IMR-90 (cell line): Measurements from ENCODE around the gene FAM174B. TPM values are rescaled to one million over a fixed set of nuclear protein-coding genes. Genes with fewer than 3 reads are reported as not detected.
A peak's percentile ranks its signal among the peaks of the same experiment; 100 is the strongest.

Experiments used
- ATAC-seq: fragments of 200-7000 bp; cut with Tn5 transposase; 2 replicates; pipeline ENCODE4 v1.9.1; 2020; ENCODE audit warnings: low read depth, mild to moderate bottlenecking, moderate library complexity
- BruUV-seq: library from RNA; stranded (reverse); fragments of 400-500 nt; replicated peaks from 2 replicates; lab custom pipeline; 2021; lab: Mats Ljungman, UMichigan
- CTCF ChIA-PET: fragments of 300-600 bp; formaldehyde crosslinking; extraction: SDS; loops from one replicate; lab custom pipeline; 2021; ENCODE audit warnings: antibody characterized with exemption; lab: Yijun Ruan, JAX
- POLR2A ChIA-PET: fragments of 300-600 bp; sonication (Branson Sonifier 250); formaldehyde crosslinking; loops from one replicate; lab custom pipeline; 2022; ENCODE audit warnings: antibody characterized with exemption; ENCODE audit not compliant: unreplicated experiment; lab: Charles Lee
- DNase-seq: peaks from one replicate; pipeline ENCODE4 v3.0.0; 2013
- H2AFZ ChIP-seq: replicated peaks from 2 replicates; pipeline ENCODE3; 2013; ENCODE audit warnings: low read length, mild to moderate bottlenecking; ENCODE audit not compliant: poor library complexity
- H2AK5ac ChIP-seq: 2 replicates; pipeline ENCODE4 v1.6.1; 2013; ENCODE audit warnings: low read depth, low read length, inconsistent platforms
- H2AK9ac ChIP-seq: replicated peaks from 2 replicates; pipeline ENCODE3; 2013; ENCODE audit warnings: mild to moderate bottlenecking, low read depth, low read length, moderate library complexity; ENCODE audit not compliant: poor library complexity
- H2BK120ac ChIP-seq: 2 replicates; pipeline ENCODE4 v1.6.1; 2013; ENCODE audit warnings: low read depth, low read length, inconsistent platforms
- H2BK15ac ChIP-seq: 3 replicates; pipeline ENCODE4 v1.6.1; 2013; ENCODE audit warnings: low read depth, low read length, inconsistent platforms
- H2BK20ac ChIP-seq: 2 replicates; pipeline ENCODE4 v1.6.1; 2013; ENCODE audit warnings: low read depth, mild to moderate bottlenecking, inconsistent platforms, low read length, moderate library complexity
- H2BK5ac ChIP-seq: 2 replicates; pipeline ENCODE4 v1.6.1; 2013; ENCODE audit warnings: mild to moderate bottlenecking, low read depth, low read length, inconsistent platforms; ENCODE audit not compliant: poor library complexity, severe bottlenecking
- H3K14ac ChIP-seq: replicated peaks from 2 replicates; pipeline ENCODE4 v1.6.1; 2013; ENCODE audit warnings: low read depth, low read length, inconsistent platforms
- H3K18ac ChIP-seq: 2 replicates; pipeline ENCODE4 v1.6.1; 2013; ENCODE audit warnings: low read depth, low read length, control low read depth
- H3K23ac ChIP-seq: 2 replicates; pipeline ENCODE4 v1.6.1; 2013; ENCODE audit warnings: low read depth, low read length, inconsistent platforms
- H3K27ac ChIP-seq: 2 replicates; pipeline ENCODE4 v1.5.1; 2013; ENCODE audit warnings: mild to moderate bottlenecking, control low read depth, low read length; ENCODE audit not compliant: insufficient read depth
- H3K27me3 ChIP-seq: 2 replicates; pipeline ENCODE4 v1.6.1; 2013; ENCODE audit warnings: low read length; ENCODE audit not compliant: control insufficient read depth, insufficient read depth
- H3K36me3 ChIP-seq: 2 replicates; pipeline ENCODE4 v1.6.1; 2013; ENCODE audit warnings: low read length, mixed read lengths; ENCODE audit not compliant: control insufficient read depth, insufficient read depth
- H3K4ac ChIP-seq: 2 replicates; pipeline ENCODE4 v1.6.1; 2013; ENCODE audit warnings: low read depth, low read length, inconsistent platforms
- H3K4me1 ChIP-seq: 2 replicates; pipeline ENCODE4 v1.6.1; 2013; ENCODE audit warnings: low read length, mixed read lengths; ENCODE audit not compliant: control insufficient read depth, insufficient read depth
- H3K4me2 ChIP-seq: 2 replicates; pipeline ENCODE4 v1.6.1; 2013; ENCODE audit warnings: low read depth, mild to moderate bottlenecking, control low read depth, low read length, moderate library complexity
- H3K4me3 ChIP-seq: 2 replicates; pipeline ENCODE4 v1.5.1; 2013; ENCODE audit warnings: low read depth, mild to moderate bottlenecking, control low read depth, low read length, moderate library complexity; ENCODE audit not compliant: insufficient read depth
- H3K56ac ChIP-seq: 2 replicates; pipeline ENCODE4 v1.6.1; 2013; ENCODE audit warnings: low read length, inconsistent platforms; ENCODE audit not compliant: insufficient read depth; ENCODE audit errors: extremely low read depth
- H3K79me1 ChIP-seq, 2 experiments: 2 replicates each; pipeline ENCODE4 v1.6.1; 2013; ENCODE audit warnings: low read length in 2 of 2, inconsistent platforms in 1 of 2, low read depth in 1 of 2
- H3K9ac ChIP-seq: 2 replicates; pipeline ENCODE4 v1.6.1; 2013; ENCODE audit warnings: low read depth, low read length, control low read depth
- H3K9me1 ChIP-seq: 2 replicates; pipeline ENCODE4 v1.6.1; 2013; ENCODE audit warnings: low read length, inconsistent platforms; ENCODE audit not compliant: insufficient read depth
- H3K9me3 ChIP-seq: 2 replicates; pipeline ENCODE4 v1.6.1; 2013; ENCODE audit warnings: low read length; ENCODE audit not compliant: control insufficient read depth, insufficient read depth
- H4K20me1 ChIP-seq: 2 replicates; pipeline ENCODE4 v1.6.1; 2013; ENCODE audit warnings: low read length, inconsistent platforms; ENCODE audit not compliant: insufficient read depth
- H4K5ac ChIP-seq: 2 replicates; pipeline ENCODE4 v1.6.1; 2013; ENCODE audit warnings: mild to moderate bottlenecking, low read depth, low read length, control low read depth
- H4K8ac ChIP-seq, 2 experiments: 2 replicates each; pipeline ENCODE4 v1.6.1; 2013; ENCODE audit warnings: low read depth in 2 of 2, low read length in 2 of 2, control low read depth in 1 of 2, inconsistent platforms in 1 of 2
- H4K91ac ChIP-seq: 2 replicates; pipeline ENCODE4 v1.6.1; 2013; ENCODE audit warnings: low read depth, low read length, inconsistent platforms; ENCODE audit not compliant: insufficient read depth
- BHLHE40 ChIP-seq: fragments of 150-350 bp; IDR thresholded peaks from 2 replicates; pipeline ENCODE4 v1.6.1; 2016; ENCODE audit warnings: mild to moderate bottlenecking, low read depth, low read length
- CEBPB ChIP-seq: IDR thresholded peaks from 2 replicates; pipeline ENCODE4 v1.6.1; 2012; ENCODE audit warnings: low read depth, low read length, improper control_type of control experiment
- CHD1 ChIP-seq: IDR thresholded peaks from 2 replicates; pipeline ENCODE4 v1.6.1; 2012; ENCODE audit warnings: low read depth, low read length, improper control_type of control experiment
- FOS ChIP-seq: fragments of 150-350 bp; IDR thresholded peaks from 2 replicates; pipeline ENCODE4 v1.6.1; 2016; ENCODE audit warnings: low read depth, low read length
- MAFK ChIP-seq: IDR thresholded peaks from 2 replicates; pipeline ENCODE4 v1.6.1; 2012; ENCODE audit warnings: low read depth, low read length, improper control_type of control experiment
- MAZ ChIP-seq: IDR thresholded peaks from 2 replicates; pipeline ENCODE4 v1.6.1; 2012; ENCODE audit warnings: low read depth, mild to moderate bottlenecking, low read length, improper control_type of control experiment, moderate library complexity, borderline replicate concordance
- MXI1 ChIP-seq: IDR thresholded peaks from 2 replicates; pipeline ENCODE4 v1.6.1; 2012; ENCODE audit warnings: low read depth, mild to moderate bottlenecking, low read length, moderate library complexity, borderline replicate concordance
- NFE2L2 ChIP-seq: fragments of 150-350 bp; IDR thresholded peaks from 2 replicates; pipeline ENCODE4 v1.6.1; 2016; ENCODE audit warnings: low read depth, mild to moderate bottlenecking, low read length
- POLR2A ChIP-seq: IDR thresholded peaks from 2 replicates; pipeline ENCODE4 v1.6.1; 2012; ENCODE audit warnings: mild to moderate bottlenecking, low read depth, low read length
- RAD21 ChIP-seq: IDR thresholded peaks from 2 replicates; pipeline ENCODE4 v1.6.1; 2012; ENCODE audit warnings: low read length, improper control_type of control experiment
- RCOR1 ChIP-seq: IDR thresholded peaks from 2 replicates; pipeline ENCODE4 v1.6.1; 2012; ENCODE audit warnings: mild to moderate bottlenecking, low read length, improper control_type of control experiment; ENCODE audit not compliant: insufficient replicate concordance
- RFX5 ChIP-seq: IDR thresholded peaks from 2 replicates; pipeline ENCODE4 v1.8.0; 2012; ENCODE audit warnings: low read depth, mild to moderate bottlenecking, low read length, moderate library complexity
- SMC3 ChIP-seq: fragments of 150-350 bp; IDR thresholded peaks from 2 replicates; pipeline ENCODE4 v1.6.1; 2016; ENCODE audit warnings: low read depth, mild to moderate bottlenecking, antibody characterized with exemption, low read length, moderate library complexity
- WGBS, 2 experiments: methylation state at CpG; one replicate each; pipeline versions ENCODE4 v1.1.5 to v1.1.7; 2013; ENCODE audit warnings: missing lambda C conversion rate in 2 of 2; ENCODE audit not compliant: insufficient read length in 1 of 2; ENCODE audit errors: extremely low coverage in 2 of 2; 5-methylcytosine and 5-hydroxymethylcytosine counted together
- dilution Hi-C: fragments of 300-500 bp; cut with HindIII; formaldehyde crosslinking; loops from one replicate; pipeline ENCODE4 v1.14.3; 2018; ENCODE audit warnings: low sequenced_read_pairs; ENCODE audit not compliant: unreplicated experiment
- in situ Hi-C: fragments of 300-500 bp; cut with MboI; formaldehyde crosslinking; loops from 3 replicates; pipeline ENCODE4 v1.14.3; 2019; ENCODE audit warnings: low sequenced_read_pairs, inconsistent platforms, mixed read lengths
- intact Hi-C: fragments of 100-400 bp; cut with micrococcal nuclease; formaldehyde crosslinking; loops from 2 replicates; pipeline ENCODE4 v1.10.0; 2022
- polyA plus RNA-seq, 3 experiments: library from polyadenylated mRNA; depleted of rRNA; stranded (reverse); fragments of >200 nt; gene quantifications; 2 replicates each; pipeline ENCODE4 v1.2.3, GENCODE V29; 2012; ENCODE audit warnings: low replicate concordance in 1 of 3
- total RNA-seq: library from RNA; depleted of rRNA; stranded (reverse); fragments of >200 nt; gene quantifications from 2 replicates; pipeline ENCODE4 v1.2.3, GENCODE V29; 2012
- TF ChIP-seq, protein P1 (sequence below): fragments of 150-350 bp; IDR thresholded peaks from 2 replicates; pipeline ENCODE4 v1.6.1; 2017; ENCODE audit warnings: mild to moderate bottlenecking, antibody characterized with exemption, low read length, low read depth
- TF ChIP-seq, protein P2 (sequence below): conservative IDR thresholded peaks from 2 replicates; pipeline ENCODE4 v1.5.1; 2012; ENCODE audit warnings: mild to moderate bottlenecking, low read depth, low read length, improper control_type of control experiment
- TF ChIP-seq, protein P3 (sequence below): fragments of 150-350 bp; IDR thresholded peaks from 2 replicates; pipeline ENCODE4 v1.6.1; 2016; ENCODE audit warnings: low read depth, mild to moderate bottlenecking, low read length, moderate library complexity, borderline replicate concordance

Gene FAM174B
- total and polyA plus RNA-seq, 2 of the 4 experiments (the other 2 are of a cell fraction), result 0.18 to 0.56 TPM

DNA sequence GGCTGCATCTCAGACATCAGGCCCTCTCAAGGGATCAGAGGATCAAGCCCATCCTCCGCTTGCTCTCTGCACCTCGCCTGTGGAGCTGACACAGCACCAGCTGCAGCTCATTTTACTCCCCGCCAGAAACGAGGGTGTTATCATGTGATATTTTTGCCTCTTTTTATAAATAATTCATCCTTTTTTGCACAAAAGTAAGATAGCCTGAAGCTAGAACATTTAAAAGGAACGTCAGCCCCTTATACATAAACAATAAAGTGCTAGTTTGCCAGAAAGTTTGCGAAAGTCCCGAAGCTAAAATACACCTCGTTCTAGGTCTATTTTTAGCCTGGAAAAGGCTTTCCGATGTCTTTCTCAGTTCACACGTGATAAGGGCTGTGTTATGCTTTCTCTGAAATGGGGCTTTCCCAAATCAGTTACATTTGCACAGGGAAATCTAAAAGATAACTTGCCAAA, 9.6 kb upstream of the FAM174B start:
- DNase-seq (peak; percentile 69), ATAC-seq (peak; percentile 51)
- Histone ChIP-seq H2AK9ac (no peak overlapping the region), H3K4me1 (peaks cover 4% of the 10 kb centered on the region; the same call in 1 of the 2 replicates), H3K27me3 (peaks cover 2% of the 10 kb centered on the region; the same call in 1 of the 2 replicates), H4K20me1 (no peaks in the 10 kb centered on the region), H4K91ac (no peak overlapping the region), H3K9me3 (no peaks in the 10 kb centered on the region), H3K9me1 (no peaks in the 10 kb centered on the region), H3K36me3 (no peaks in the 10 kb centered on the region), H3K18ac (no peak overlapping the region), H3K23ac (no peak overlapping the region), H3K79me1 (no peaks in the 10 kb centered on the region), H4K5ac (no peak overlapping the region), H2BK20ac (no peak overlapping the region), H3K4me2 (peak overlapping the region; percentile 71; the same call in 1 of the 2 replicates), H4K8ac (no peak overlapping the region), H3K4me3 (no peak overlapping the region), H2BK15ac (no peak overlapping the region), H3K4ac (no peak overlapping the region), H2AK5ac (no peak overlapping the region), H3K56ac (no peak overlapping the region), H2BK120ac (no peak overlapping the region), H3K27ac (no peak overlapping the region), H2BK5ac (no peak overlapping the region), H2AFZ (no peak overlapping the region), H3K14ac (no peak overlapping the region), H3K9ac (no peak overlapping the region)
- no TSS peak for BruUV-seq
- TF ChIP-seq, protein P1, sequence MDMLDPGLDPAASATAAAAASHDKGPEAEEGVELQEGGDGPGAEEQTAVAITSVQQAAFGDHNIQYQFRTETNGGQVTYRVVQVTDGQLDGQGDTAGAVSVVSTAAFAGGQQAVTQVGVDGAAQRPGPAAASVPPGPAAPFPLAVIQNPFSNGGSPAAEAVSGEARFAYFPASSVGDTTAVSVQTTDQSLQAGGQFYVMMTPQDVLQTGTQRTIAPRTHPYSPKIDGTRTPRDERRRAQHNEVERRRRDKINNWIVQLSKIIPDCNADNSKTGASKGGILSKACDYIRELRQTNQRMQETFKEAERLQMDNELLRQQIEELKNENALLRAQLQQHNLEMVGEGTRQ, result no peak
- TF ChIP-seq CEBPB (no peak), NFE2L2 (no peak), POLR2A (no peak), FOS (no peak), SMC3 (no peak), CHD1 (no peak), RCOR1 (no peak), BHLHE40 (no peak), MXI1 (no peak), RAD21 (no peak), MAFK (no peak), MAZ (no peak), RFX5 (no peak)
- TF ChIP-seq, protein P2, sequence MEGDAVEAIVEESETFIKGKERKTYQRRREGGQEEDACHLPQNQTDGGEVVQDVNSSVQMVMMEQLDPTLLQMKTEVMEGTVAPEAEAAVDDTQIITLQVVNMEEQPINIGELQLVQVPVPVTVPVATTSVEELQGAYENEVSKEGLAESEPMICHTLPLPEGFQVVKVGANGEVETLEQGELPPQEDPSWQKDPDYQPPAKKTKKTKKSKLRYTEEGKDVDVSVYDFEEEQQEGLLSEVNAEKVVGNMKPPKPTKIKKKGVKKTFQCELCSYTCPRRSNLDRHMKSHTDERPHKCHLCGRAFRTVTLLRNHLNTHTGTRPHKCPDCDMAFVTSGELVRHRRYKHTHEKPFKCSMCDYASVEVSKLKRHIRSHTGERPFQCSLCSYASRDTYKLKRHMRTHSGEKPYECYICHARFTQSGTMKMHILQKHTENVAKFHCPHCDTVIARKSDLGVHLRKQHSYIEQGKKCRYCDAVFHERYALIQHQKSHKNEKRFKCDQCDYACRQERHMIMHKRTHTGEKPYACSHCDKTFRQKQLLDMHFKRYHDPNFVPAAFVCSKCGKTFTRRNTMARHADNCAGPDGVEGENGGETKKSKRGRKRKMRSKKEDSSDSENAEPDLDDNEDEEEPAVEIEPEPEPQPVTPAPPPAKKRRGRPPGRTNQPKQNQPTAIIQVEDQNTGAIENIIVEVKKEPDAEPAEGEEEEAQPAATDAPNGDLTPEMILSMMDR, result no peak
- TF ChIP-seq, protein P3, sequence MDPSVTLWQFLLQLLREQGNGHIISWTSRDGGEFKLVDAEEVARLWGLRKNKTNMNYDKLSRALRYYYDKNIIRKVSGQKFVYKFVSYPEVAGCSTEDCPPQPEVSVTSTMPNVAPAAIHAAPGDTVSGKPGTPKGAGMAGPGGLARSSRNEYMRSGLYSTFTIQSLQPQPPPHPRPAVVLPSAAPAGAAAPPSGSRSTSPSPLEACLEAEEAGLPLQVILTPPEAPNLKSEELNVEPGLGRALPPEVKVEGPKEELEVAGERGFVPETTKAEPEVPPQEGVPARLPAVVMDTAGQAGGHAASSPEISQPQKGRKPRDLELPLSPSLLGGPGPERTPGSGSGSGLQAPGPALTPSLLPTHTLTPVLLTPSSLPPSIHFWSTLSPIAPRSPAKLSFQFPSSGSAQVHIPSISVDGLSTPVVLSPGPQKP, result no peak
- CTCF ChIA-PET, result no interaction called here
- in situ Hi-C loops (no loop called here), intact Hi-C loops (no loop called here), dilution Hi-C loops (no loop called here)
- POLR2A ChIA-PET, result no interaction called here
- no CpG with 5 or more reads among the region's 10 CpGs for WGBS, 2 experiments
